Hematopoietic multipotent progenitor cell treated with erythropoietin and hydrocortisone succinate and interleukin-3 and kit ligand, for 17 days (in vitro differentiated cells): ENCODE data around the gene RAP1GDS1.

Experiments used
- DNase-seq: peaks from one replicate; pipeline ENCODE4 v3.0.0-alpha.2; 2015; ENCODE audit warnings: low spot score

The RAP1GDS1 gene

DNA sequence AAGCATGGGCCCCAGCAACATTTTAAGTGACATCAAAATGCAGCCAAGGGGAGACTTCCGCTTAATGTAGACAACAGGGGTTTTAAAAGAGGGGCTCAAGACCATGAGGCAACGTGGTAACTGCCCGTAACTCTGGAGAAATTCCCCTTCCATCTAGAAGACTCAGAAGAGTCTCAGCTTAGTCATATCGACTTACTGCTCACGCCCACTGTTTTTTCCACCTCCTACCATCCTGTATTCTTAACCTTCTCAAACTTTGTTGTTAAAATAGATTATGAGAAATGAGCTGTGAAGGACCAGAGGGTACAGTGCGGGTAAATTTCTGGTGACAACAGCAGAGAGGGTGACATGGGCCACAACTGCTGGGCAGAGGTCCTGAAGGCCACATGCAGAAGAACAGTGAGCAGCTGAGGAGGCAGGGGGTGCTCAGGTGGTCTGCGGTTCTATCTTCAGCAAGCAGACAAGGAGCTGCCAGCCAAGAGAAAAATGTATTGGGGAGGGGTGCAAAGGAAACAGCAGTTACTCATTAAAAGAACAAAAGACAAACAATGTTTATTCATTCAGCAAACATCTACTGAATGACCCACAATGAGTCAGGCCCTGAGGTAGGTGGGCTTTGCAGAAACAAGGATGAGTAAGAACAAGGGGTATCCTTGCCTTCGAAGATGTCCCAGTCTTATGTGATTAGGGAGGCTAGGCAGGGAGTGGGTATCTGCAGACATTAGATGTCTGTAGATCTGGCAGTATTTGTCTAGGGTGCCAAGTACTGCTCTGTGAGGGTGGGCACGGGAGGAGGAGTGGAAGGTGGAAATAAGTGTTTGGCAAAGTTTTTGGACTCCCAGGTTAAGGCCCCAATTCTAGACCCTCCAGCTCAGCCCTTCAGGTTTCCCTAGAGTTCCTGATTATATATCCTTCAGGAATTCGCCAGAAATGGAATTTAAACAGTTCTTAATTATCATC lies 221.9 kb downstream of the RAP1GDS1 start:
- no peak for DNase-seq

DNA sequence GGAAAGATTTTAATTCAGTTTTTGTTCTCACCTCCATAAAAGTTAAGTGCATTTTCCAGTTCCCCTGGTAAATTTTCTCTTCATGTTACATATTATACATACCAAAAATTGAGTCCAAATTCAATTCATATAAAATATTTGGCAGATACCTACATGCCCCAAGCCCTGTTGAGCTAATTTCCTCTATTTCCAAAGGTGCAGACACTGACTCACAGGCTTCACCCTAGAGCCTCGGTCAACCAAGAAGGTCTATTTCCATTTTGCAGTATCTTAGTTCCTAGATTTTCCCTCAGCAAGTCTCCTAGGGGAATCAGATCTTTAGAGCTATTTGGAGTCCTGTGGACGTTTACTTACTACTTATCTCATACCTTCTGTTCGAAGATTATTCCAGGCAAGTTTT lies 222.8 kb downstream of the RAP1GDS1 start:
- DNase-seq = no peak

DNA sequence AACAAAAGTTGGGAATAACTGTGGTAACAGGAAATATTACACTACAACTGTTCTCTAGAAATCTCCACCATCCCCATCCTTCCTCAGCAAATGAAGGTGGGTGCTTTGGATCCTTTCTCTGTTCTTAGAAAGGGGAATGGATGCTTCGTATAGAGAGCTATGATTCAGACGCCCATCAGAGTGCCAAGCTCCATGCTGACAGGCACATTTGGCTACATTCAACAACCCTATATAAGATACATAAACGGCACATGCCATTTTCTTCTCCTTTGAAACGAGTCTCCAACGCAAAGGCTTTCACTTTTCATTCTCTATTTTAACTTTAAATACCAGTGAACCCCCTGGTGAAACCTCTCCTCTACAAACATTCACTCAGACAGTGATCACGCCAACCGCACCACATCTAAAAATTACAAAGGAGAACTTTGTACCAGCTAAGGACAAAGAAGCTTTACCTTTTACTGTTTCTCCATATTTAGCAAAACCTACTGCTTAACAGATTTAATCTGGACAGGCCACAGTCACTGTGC lies 224.7 kb downstream of the RAP1GDS1 start:
- DNase-seq = no peak

DNA sequence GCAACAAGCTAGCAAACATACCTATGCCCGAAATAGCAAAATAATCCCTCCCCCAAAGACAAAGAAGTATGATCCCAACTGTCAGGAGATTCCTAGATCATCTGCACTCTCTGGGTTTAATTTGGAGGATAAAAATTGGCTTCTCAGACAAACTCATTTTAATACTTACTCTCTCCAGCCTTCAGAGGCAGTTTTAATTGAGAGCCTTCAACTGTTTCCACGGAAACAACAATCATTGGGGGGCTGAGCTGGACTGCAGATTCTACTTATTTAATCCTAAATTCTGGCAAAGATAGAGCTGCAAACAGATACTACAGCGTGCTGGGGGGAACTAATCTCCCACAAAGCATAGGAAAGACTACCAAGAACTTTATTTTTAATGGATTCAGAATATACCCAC lies 229.1 kb downstream of the RAP1GDS1 start:
- DNase-seq = no peak

DNA sequence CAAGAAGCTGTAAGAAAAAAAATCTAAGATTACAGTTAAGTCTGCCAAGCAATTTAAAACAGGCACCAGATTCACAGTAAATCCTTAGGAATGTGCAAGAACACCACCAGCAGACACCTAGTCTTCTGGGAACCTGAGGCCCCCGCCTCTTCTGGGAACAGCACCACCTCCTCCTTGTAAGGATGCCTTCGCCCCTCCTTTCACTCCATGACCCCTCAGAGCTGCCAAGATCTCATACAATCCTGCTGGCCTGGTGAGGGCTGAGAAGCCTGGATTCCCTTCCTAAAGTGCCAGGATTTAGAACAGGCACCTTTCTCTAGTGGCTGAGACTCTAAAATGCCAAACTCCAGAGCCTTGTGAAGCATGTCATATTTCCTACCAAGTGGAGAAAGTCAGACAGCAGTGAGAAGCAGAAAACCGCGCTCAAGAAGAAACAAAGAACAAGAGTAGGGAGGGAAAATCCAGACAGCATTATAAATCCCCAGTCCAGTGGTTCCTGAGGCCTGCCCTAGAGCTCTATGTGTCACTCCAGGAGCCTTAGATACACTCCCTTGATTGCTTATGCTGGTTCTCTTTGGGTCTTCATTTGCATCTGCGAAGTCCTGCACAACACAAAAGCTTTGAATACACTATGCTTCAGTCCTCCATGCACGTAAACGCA lies 230.8 kb downstream of the RAP1GDS1 start:
- DNase-seq = no peak

DNA sequence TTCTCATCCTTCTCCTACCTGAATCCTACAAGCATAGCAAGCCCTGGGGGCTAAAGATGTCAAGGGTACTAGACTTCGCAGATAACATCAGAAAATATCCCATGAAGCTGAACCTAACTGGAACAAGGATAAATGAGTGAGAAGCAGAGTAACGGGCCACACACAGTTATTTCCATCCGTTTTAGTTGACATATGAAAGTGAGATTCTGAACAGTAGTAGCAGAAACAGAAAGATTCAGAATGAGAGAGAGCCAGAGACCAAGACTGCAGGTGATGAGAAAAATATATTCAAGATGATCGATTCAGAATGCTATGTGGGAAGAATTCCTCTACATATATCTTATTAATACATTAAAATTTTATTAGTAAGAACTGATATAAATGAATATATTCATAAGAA lies 232.1 kb downstream of the RAP1GDS1 start:
- no peak for DNase-seq
